Astrocyte (in vitro differentiated cells and primary cell): ENCODE results near the gene GRK6.

Experiments
- CTCF ChIP-seq: IDR thresholded peaks from 2 replicates; pipeline ENCODE4 v1.5.1; 2011; ENCODE audit warnings: low read depth, mild to moderate bottlenecking, inconsistent platforms, low read length, moderate library complexity; ENCODE audit not compliant: insufficient read depth
- EZH2 ChIP-seq: IDR thresholded peaks from 2 replicates; pipeline ENCODE4 v1.6.1; 2012; ENCODE audit warnings: mild to moderate bottlenecking, low read length, inconsistent platforms; ENCODE audit not compliant: insufficient read depth

- TF ChIP-seq CTCF: no peak
- TF ChIP-seq EZH2: no peak
These were observed 35.7 kb downstream of the GRK6 start for GRCh38 chr5:177462021-177462670.
